GM21825 (cell line): Measurements from ENCODE around the gene TRAF3IP3.

Source experiments
- ATAC-seq: cut with Tn5 transposase; IDR thresholded peaks from one replicate; pipeline ENCODE4 v1.9.1; 2021; ENCODE audit warnings: mild to moderate bottlenecking, moderate library complexity; ENCODE audit not compliant: unreplicated experiment

The TRAF3IP3 gene

DNA sequence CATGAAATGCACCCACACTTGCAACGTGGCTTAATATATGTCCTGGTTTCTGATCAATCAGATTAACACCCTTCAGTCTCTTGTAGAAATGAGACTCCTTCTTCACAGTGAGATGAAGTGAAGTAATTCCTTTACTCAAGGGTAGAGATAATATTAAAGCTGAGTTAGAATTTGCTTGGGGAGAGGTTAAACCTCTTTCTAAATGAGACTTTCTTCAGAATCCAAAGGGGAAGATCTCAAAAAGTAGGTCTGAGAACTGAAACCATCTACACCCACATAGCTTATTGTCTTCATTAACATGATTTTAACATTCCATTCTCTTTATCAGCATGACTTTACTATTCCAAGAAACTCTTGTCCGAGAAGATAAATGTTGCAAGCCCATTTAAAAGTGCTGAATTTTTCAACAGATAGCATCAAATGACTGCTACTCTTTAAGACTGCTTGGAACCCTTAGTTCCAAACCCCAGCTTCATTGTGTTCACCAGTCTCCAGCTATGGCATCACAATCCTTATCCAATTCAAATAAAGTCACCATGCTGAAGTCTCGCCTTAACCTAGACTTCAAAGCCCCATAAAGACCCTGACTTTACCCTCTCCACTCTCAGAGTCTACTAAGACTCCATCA lies 19.2 kb upstream of the TRAF3IP3 start:
- ATAC-seq, result no peak

DNA sequence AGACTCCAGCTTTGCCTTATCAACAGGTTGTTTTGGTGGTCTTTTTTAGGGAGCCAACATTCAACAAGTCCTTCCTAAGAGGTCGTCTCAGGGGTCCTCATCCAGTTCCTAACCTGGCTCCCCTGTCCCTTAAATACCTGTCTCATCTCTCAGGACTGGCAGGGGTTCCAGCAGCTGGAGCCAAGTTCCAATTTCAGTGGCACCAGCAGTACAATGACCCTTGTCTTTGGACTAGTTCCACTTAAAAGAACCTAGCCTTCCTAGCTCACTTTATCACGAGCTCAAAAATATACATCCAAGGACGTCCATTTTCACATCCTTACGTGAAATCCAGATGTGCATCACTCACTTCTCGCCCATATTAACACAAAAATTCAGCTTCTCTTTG lies 18.7 kb upstream of the TRAF3IP3 start:
- no peak for ATAC-seq

DNA sequence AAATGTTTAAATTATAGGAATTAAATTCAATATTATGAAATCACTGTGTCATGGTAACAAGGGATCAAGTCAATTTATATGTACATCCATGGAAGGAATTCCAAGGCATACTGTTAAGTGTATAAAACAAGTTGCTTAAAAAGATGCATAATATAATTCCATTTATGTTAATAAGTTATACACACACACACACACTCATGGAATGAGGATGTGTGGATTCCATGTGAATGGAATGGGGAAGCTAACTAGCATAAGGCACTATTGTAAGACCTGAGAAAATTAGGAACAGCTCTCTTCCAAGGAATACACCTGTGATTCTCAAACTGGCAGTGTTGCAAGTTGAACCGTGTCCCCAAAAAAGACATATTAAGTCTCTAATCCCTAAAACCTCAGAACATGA lies 17.6 kb upstream of the TRAF3IP3 start:
- no peak for ATAC-seq

DNA sequence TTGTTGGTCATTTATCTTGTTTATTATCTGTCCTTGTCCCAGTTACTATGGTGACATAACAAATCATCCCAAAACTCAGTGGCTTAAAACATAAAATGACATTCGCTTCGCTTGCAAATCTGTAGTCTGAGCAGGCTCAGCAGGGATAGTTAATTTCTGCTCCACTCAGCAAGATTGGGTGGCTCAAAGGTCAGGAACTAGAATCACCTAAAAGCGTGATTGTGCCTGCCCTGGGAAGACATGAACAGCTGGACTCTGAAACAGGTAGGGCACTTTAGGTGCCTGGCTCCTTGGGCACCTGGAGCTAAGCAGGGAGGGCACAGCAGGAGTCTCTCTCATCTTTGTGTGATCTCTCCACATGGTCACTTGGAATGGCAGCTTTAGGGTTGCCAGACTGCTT lies 14.7 kb upstream of the TRAF3IP3 start:
- no peak for ATAC-seq

DNA sequence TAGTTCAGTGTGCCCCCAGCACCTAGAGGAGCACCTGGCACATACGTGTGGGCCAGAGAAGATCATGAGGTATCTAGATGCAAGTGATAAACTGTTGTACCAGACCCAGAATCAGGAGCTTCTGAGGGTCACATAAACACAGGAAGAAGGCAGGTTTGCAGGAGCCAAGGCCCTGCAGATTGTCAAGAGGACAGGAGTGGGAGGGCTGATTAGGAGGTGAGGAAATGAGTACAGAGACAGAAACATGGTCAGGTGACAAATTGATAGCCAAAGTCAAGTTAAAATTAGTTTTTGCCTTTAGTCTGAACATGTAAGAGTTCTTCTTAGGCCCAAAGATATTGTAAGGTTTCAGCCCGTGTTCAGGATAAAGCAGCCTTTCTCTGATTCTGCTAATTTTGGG lies 14.0 kb upstream of the TRAF3IP3 start:
- ATAC-seq, result no peak

DNA sequence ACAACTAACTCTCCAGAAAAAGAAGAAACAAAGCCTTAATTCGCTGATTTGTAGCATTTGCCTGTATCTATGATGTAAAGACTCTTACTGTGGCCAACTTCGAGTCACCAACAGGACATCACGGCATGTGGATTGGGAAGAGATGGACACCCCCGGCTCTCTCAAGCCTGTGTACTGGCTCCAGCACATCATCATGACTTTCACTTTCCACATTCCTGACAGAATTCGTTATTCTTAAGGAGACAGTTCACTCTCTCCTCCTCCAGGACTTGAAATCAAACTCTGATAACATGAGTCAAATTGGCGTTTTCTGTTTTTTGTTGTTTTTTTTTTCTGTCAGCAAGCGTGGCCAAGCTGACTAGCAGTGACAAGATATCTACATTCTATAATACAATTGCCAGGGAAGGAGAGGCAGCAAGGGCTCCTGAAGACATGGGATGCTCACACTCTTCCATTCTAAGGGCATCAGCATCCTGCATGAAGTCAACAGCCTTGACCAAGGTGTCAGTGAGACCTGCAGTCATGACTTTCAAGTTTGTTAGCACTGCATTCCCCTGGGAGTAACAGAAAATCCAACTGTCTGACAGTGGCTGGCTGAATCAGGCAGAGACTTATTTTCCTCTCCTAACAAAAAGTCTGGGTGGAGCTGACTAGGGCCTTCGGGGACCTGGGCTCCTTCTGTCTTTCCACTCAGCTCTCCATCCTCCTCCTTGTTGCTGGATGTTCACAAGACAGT lies 13.3 kb upstream of the TRAF3IP3 start:
- no peak for ATAC-seq

DNA sequence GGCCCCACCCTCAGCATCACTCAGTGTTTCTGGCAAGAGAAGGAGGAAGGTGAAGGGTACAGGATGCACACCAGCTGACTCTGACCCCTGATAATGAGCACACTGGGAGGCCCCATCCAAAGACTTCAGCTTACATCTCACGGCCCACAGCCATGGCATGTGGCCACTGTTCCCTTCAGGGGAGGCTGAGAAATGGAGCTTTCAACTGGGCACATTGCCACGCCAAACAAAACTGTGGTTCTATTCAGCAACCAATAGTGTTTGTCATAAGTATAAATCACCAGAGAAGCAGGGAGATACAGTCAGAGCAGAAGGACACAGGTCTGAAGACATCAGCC lies 12.7 kb upstream of the TRAF3IP3 start:
- no peak for ATAC-seq

DNA sequence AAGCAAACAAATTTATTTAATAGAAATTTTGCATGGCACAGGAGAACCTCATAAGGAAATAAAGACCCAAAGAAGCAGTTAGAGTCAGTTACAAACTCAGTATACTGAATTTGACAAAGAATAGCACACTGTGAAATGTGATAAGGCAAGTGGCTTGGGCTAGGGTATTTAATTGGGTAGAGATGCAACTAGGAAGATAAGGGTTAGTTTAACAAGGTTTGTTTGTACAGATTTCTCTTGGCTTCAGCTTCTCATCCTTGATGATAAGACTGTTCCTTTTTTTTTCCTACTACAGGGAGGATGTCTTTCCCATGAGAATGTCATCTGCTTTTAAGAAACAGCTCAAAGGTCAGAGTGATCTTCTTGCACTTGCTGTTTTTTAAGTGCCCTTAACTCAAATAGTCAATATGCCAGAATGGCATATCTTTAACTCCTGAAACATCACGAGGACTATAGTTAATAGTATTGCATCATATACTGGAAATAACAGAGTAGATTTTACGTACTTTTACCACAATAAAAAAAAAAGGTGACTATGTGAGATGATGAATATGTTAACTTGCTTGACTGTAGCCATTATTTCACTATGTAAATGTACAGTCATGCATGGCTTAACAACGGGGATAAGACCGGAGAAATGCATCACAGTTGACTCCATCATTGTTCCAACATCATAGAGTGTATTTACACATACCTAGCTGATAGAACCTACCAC lies 9.2 kb upstream of the TRAF3IP3 start:
- no peak for ATAC-seq

DNA sequence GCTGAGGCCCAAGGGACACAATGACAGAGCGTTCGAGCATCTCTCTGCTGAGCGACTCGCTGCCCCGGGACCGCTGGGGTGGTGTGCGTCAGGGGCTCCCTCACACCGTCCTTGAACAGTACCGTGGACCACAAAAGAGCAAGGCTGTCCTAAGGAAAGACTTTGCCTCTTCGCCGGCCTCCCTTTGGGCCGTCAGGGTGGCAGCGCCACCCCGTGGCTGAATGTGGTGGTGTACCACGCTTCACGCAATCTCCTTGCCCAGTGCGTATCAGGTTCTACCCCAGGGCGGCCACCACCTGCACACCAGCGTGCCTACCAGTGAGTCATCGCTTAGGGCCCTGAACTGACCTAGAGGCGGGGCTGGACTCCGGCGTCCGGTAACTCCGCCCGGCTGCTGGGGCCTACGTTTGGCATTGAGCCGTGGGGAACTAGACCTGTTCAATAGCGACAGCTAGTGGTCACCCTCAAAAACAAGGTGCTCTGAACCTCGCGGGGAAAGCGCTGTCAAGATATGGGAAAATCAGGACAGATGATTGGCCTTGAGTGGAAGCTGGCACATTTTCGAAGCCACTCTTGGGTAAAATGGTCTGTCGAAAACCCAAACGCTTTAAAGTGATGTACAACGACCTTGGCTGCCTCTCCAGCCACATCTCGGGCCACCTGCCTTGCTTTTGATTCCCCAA lies 8.1 kb upstream of the TRAF3IP3 start:
- ATAC-seq, result peak; percentile 84

DNA sequence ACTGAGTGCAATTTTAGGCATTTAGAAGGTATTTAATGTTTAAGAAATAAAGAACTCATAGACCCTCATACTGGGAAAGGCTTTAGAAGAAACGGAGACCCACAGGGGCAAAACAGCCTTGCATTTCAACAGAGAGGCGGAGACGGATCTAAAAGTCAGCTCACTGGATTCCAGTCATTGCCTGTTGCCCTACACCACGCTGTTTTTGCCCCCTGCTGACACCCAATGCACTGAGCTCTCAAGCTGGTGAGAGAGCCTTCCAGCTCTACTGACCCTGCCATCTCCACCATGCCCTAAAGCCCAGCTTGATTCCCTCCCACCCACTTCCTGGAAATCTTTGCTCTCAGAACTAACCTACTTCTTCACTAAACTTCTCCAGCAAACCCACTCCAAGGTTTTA lies 7.2 kb upstream of the TRAF3IP3 start:
- no peak for ATAC-seq

DNA sequence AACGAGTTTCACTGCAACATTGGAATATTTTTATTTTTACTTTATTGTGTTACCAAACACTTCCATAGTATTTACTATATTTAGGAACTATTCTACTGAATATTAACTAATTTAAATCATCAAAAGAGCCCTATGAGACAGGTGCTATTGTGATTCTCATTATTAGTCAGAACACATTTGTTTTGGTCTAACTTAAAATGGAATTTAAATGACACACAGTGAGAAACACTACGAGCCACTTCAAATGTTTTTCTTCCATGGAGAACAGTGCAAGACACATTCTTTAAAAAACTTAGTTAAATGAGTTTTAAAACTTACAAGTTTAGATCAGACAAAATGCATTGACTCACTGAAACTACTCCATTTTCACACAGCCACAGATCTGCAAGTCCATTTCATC lies 6.6 kb upstream of the TRAF3IP3 start:
- ATAC-seq, result no peak

DNA sequence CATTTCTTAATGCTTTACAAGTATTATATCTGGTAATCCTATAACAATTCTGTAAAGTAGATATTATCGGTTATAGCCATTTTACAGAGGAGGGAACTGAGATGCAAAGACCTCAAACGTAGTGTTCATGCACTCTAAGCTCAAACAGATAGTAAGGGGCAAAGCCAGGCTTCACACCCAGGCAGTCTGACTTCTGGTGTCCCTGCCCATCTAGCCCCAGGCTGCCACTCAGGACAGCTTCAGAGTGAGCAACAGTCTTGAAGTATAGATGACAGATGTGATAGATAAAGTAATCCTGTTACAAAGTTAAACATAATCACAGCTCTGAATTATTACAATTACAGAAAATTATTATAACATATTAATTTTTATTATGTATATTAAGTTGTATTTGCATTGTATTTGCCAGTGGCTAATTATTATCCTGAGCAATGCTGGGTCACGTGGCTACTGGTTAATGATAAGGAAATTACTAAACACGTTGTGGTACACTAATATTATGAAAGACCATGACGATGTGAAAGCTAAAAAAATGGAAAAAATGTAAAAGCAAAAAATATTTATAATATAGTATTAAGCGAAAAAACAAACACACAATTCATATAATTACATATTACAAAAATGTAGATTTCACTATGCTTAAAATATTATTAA lies 6.1 kb upstream of the TRAF3IP3 start:
- ATAC-seq, result no peak

DNA sequence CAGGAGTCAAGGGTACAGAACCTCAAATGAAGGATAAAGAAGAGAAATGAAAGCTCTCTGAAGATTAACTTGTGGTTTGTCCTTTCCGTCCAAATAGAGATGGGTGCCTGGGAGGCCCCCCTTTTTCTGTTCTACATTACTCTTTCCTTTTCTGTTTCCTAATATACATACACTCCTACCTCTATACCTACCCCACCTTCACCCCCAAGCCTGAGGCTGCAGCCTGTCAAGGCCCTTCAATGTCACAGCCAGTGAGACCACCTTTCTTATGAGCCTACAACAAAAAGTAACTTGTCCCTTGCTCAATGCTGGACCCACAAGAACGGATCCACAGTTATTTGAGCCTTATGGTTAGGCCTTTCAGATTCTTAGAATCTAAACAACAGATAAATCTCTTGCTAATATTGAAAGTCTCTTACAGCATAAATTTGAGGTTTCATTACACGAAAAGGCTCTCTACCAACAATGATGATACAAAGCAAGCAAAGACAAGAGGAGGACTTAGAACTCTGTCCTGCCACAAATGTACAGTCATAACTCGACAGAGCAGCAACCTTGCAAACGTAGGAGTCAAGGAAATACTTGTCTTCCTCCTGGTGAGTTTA lies 4.1 kb upstream of the TRAF3IP3 start:
- peak; percentile 41 for ATAC-seq

DNA sequence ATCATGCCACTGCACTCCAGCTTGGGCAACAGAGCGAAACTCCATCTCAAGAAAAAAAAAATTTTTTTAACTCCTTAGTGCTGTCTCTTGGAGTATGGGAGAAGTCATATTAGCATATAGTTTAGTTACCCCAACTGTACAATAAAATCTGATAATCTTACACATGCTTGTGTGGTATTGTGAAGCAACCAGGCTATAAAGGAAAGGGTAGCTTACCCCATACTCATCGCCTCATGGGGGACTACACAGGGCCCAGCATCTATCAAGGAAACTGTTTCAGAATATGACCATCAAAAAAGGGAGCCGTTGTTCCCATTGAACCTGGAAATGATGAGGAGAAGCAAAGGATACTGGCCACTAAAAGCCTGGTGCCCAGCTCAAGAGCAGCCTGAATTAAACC lies 3.0 kb upstream of the TRAF3IP3 start:
- no peak for ATAC-seq

DNA sequence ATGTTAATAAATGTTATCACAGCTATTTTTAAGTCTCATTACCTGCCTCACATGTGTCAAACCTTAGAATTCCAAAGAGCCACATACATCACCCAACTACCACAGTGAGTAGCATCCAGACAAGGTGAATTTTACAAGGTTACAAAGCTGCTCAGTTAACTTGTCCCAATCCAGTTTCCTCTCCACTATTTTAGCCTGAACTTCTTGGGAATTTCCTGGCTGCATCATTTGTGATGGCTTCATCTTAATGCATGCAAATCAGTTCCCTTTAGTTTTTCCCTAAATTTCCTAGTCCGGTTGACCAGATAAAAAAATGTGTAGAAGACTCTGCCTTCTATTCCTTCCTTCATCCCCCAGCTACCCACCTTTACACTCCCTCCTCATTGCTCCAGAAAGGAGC lies 597 bp upstream of the TRAF3IP3 start:
- ATAC-seq, result no peak

DNA sequence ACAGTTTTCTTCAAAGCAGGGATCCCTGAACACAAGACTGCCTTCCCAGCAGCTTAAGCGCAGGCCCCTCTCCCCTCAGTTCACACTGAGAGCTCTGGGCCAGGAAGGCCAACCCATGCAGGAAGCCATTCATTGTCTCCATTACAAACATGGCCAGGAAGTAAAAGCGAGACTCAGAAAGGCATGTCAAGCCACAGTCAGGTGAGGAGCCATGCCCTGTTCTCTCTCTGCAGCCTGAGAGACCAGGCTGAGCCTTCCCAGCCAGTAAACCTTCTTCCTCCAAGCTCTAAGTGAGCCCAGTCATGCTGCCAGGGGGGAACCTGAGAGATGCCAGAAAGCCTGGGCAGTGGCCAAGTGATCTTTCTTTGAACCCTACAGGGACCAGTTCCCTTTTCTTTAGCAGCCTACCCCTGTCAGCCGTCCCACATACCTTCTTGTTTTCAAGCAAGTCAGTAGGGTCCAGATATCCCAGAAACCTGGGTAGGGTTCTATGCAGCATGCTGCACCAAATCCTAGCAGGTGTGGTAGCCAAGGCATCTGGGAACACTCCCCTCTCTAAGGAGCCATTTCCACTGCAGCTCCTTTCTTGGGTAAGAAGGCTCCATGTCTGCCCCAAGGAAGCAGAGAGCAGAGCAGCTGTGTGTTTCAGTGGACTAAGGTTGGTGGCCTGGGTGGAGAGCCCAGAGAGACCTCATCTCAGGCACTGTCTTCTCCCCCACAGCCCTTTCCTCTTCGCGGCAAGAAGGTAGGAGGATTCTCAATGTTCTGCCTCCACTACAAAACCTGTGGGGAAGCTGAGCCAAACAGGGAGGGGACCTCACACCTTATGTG lies 977 bp downstream of the TRAF3IP3 start:
- ATAC-seq, result peak; percentile 26

DNA sequence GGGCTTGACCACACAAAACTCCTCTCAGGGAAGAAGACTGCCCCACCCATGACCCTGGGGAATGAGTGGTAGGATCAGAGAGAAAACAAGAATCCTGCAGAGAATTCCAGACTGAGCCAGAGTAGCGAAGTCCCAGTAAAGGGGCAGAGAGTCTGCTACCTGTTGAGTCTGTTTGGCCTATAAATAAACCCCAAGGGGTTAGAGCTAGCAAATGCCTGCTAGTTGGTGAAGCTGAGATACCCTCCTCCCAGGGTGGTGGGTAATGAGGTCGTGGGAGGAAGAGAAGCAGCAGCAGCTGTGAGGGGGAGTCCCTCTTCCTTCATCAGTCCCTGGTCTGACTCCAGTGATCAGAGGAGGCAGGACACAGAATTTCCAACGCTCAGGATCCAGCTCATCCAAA lies 2.5 kb downstream of the TRAF3IP3 start:
- no peak for ATAC-seq

DNA sequence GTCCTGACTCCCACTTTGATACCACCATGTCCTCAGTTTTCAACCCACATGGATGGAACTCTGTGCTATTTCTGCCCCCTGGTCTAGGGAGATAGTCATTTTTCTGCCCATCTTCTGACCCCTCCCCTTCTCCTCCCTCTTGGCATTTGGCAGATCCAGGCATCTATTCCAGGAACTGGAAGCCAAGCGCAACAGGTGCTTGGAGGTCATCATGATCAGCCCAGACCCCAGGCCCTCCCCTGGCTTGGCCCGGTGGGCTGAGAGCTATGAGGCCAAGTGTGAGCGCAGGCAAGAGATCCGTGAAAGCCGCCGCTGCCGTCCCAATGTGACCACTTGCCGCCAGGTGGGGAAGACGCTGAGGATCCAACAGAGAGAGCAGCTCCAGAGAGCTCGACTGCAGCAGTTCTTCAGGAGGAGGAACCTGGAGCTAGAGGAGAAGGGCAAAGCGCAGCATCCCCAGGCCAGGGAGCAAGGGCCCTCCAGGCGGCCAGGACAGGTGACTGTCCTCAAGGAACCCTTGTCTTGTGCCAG lies 4.0 kb downstream of the TRAF3IP3 start:
- no peak for ATAC-seq

DNA sequence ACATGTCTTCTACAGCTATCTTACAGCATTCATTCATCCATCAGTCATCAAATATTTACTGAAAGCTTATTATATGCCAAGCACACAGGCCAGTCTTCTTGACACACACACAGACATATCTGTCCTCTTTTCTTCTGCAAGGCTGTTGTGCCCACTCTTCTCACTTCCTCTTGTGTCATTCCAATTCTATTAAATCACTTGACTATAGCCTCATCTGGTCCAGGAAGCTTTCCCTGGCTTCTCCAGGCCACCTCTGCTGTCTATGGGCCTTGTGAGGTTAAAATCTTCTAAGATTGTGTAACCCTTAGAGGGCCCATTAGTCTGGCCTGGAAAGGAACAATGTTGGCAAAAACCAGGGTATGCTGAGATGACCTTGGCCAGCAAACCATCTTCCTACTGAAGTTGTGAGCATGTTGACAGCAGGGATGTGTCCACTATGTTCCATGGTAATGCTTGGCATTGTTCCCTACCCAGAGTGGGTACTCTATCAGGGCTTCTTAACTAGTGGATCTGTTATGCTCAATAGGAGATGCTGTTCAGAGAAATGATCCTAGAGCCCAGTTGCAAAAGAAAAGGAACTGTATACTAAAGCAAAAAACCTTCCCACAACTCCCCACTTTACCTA lies 5.3 kb downstream of the TRAF3IP3 start:
- no peak for ATAC-seq
